SH-SY5Y (cell line): ENCODE data around the gene BIRC2.

ENCODE experiments used
- GATA2 ChIP-seq: IDR thresholded peaks from 2 replicates; pipeline ENCODE4 v1.6.1; 2011; ENCODE audit warnings: mild to moderate bottlenecking, low read depth, low read length
- GATA3 ChIP-seq: IDR thresholded peaks from 2 replicates; pipeline ENCODE4 v1.6.1; 2011; ENCODE audit warnings: low read depth, mild to moderate bottlenecking, low read length, moderate library complexity

- TF ChIP-seq GATA2, result no peak
- no peak for TF ChIP-seq GATA3
Observed at GRCh38 chr11:102382384-102382783, 35.4 kb downstream of the BIRC2 start.
